ENCODE measurements around the gene CBARP. TPM values are rescaled to one million over a fixed set of nuclear protein-coding genes. Genes with fewer than 3 reads are reported as not detected.

Gene CBARP
- total and polyA plus RNA-seq, 9 of the 15 experiments (the other 6 are each of a cell fraction or from before 2014, with no cell fraction given), result 0.03 to 8.9 (median 1.2) TPM; not detected in 1

DNA sequence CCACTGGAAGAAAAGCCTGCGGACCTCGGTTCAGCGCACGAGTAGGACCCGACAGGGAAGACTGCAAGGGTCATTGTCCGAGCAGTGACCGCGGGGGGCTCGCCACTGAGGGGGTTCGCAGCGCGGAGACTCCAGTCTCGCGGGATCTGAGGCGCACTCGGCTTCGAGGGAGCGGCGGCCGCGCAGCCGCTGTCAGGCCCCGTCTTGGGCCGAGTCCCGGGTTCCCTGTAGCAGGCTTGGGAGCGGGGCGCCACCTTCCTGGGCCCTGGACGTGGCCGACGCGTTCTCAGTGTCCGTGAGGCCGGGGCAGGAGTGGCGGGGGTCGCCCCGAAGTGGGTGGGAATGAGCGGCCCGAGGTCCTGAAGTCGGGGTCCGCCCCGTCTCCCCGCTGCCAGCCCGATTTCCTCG lies 37.1 kb upstream of the CBARP start (continued):
- TF ChIP-seq, protein P1, sequence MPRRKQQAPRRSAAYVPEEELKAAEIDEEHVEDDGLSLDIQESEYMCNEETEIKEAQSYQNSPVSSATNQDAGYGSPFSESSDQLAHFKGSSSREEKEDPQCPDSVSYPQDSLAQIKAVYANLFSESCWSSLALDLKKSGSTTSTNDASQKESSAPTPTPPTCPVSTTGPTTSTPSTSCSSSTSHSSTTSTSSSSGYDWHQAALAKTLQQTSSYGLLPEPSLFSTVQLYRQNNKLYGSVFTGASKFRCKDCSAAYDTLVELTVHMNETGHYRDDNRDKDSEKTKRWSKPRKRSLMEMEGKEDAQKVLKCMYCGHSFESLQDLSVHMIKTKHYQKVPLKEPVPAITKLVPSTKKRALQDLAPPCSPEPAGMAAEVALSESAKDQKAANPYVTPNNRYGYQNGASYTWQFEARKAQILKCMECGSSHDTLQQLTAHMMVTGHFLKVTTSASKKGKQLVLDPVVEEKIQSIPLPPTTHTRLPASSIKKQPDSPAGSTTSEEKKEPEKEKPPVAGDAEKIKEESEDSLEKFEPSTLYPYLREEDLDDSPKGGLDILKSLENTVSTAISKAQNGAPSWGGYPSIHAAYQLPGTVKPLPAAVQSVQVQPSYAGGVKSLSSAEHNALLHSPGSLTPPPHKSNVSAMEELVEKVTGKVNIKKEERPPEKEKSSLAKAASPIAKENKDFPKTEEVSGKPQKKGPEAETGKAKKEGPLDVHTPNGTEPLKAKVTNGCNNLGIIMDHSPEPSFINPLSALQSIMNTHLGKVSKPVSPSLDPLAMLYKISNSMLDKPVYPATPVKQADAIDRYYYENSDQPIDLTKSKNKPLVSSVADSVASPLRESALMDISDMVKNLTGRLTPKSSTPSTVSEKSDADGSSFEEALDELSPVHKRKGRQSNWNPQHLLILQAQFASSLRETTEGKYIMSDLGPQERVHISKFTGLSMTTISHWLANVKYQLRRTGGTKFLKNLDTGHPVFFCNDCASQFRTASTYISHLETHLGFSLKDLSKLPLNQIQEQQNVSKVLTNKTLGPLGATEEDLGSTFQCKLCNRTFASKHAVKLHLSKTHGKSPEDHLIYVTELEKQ (CRISPR knock-in tag; IDR thresholded peaks at IDR 0.05), result no peak
- TF ChIP-seq ZNF707 (CRISPR knock-in tag; conservative IDR thresholded peaks at IDR 0.05) (no peak), CBX1 (IDR thresholded peaks at IDR 0.05; ENCODE audit: low read depth) (0 out of 2 replicates have a peak, but pooled peaks have one; percentile 11), ZNF134 (CRISPR knock-in tag; conservative IDR thresholded peaks at IDR 0.05) (no peak), BHLHE40 (IDR thresholded peaks at IDR 0.05; ENCODE audit: low read length) (no peak; the same call in 1 of the 2 replicates), TAF9B (IDR thresholded peaks at IDR 0.05; ENCODE audit: partially characterized antibody) (no peak), ZFP1 (CRISPR knock-in tag; IDR thresholded peaks at IDR 0.05) (no peak), SNIP1 (IDR thresholded peaks at IDR 0.05; ENCODE audit: low read depth) (no peak), NFXL1 (CRISPR knock-in tag; IDR thresholded peaks at IDR 0.05) (no peak), ETV1 (tag; conservative IDR thresholded peaks at IDR 0.05; ENCODE audit: low read depth) (no peak), SAP30 (IDR thresholded peaks at IDR 0.05; ENCODE audit: borderline replicate concordance, insufficient read depth, low read depth, low read length, poor library complexity, severe bottlenecking) (no peak), MTA2 (IDR thresholded peaks at IDR 0.05; ENCODE audit: low read depth) (no peak), YBX1 (IDR thresholded peaks at IDR 0.05) (no peak), SIN3B (IDR thresholded peaks at IDR 0.05; ENCODE audit: low read depth) (no peak)
- TF ChIP-seq, protein P2, sequence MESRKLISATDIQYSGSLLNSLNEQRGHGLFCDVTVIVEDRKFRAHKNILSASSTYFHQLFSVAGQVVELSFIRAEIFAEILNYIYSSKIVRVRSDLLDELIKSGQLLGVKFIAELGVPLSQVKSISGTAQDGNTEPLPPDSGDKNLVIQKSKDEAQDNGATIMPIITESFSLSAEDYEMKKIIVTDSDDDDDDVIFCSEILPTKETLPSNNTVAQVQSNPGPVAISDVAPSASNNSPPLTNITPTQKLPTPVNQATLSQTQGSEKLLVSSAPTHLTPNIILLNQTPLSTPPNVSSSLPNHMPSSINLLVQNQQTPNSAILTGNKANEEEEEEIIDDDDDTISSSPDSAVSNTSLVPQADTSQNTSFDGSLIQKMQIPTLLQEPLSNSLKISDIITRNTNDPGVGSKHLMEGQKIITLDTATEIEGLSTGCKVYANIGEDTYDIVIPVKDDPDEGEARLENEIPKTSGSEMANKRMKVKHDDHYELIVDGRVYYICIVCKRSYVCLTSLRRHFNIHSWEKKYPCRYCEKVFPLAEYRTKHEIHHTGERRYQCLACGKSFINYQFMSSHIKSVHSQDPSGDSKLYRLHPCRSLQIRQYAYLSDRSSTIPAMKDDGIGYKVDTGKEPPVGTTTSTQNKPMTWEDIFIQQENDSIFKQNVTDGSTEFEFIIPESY (CRISPR knock-in tag; IDR thresholded peaks at IDR 0.05), result no peak
- TF ChIP-seq, protein P3, sequence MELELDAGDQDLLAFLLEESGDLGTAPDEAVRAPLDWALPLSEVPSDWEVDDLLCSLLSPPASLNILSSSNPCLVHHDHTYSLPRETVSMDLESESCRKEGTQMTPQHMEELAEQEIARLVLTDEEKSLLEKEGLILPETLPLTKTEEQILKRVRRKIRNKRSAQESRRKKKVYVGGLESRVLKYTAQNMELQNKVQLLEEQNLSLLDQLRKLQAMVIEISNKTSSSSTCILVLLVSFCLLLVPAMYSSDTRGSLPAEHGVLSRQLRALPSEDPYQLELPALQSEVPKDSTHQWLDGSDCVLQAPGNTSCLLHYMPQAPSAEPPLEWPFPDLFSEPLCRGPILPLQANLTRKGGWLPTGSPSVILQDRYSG (tag; conservative IDR thresholded peaks at IDR 0.05; ENCODE audit: low read depth), result no peak
- TF ChIP-seq, protein P4, sequence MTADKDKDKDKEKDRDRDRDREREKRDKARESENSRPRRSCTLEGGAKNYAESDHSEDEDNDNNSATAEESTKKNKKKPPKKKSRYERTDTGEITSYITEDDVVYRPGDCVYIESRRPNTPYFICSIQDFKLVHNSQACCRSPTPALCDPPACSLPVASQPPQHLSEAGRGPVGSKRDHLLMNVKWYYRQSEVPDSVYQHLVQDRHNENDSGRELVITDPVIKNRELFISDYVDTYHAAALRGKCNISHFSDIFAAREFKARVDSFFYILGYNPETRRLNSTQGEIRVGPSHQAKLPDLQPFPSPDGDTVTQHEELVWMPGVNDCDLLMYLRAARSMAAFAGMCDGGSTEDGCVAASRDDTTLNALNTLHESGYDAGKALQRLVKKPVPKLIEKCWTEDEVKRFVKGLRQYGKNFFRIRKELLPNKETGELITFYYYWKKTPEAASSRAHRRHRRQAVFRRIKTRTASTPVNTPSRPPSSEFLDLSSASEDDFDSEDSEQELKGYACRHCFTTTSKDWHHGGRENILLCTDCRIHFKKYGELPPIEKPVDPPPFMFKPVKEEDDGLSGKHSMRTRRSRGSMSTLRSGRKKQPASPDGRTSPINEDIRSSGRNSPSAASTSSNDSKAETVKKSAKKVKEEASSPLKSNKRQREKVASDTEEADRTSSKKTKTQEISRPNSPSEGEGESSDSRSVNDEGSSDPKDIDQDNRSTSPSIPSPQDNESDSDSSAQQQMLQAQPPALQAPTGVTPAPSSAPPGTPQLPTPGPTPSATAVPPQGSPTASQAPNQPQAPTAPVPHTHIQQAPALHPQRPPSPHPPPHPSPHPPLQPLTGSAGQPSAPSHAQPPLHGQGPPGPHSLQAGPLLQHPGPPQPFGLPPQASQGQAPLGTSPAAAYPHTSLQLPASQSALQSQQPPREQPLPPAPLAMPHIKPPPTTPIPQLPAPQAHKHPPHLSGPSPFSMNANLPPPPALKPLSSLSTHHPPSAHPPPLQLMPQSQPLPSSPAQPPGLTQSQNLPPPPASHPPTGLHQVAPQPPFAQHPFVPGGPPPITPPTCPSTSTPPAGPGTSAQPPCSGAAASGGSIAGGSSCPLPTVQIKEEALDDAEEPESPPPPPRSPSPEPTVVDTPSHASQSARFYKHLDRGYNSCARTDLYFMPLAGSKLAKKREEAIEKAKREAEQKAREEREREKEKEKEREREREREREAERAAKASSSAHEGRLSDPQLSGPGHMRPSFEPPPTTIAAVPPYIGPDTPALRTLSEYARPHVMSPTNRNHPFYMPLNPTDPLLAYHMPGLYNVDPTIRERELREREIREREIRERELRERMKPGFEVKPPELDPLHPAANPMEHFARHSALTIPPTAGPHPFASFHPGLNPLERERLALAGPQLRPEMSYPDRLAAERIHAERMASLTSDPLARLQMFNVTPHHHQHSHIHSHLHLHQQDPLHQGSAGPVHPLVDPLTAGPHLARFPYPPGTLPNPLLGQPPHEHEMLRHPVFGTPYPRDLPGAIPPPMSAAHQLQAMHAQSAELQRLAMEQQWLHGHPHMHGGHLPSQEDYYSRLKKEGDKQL (CRISPR knock-in tag; IDR thresholded peaks at IDR 0.05; ENCODE audit: borderline replicate concordance), result no peak; the same call in 1 of the 2 replicates

Data from K562 (cell line).